GM12874 (cell line): ENCODE data around the gene CHCHD4.

Experiments
- CTCF ChIP-seq: IDR thresholded peaks from 2 replicates; pipeline ENCODE4 v1.5.1; 2011; ENCODE audit warnings: low read depth, mild to moderate bottlenecking, control low read depth, low read length, moderate library complexity; ENCODE audit not compliant: insufficient read depth

Gene CHCHD4

GRCh38 chr3:14124615-14125192 is at the start of gene CHCHD4, which contains the start of gene TMEM43:
CHCHD4 (minus strand) TSS chr3:14124870; CDS start chr3:14124676, 194 bp downstream.
TMEM43 (plus strand) TSS chr3:14125052; CDS start chr3:14125194, 142 bp downstream.
- no peak for TF ChIP-seq CTCF

- TF ChIP-seq CTCF: no peak
Measured at GRCh38 chr3:14172496-14172895, 47.8 kb upstream of the CHCHD4 start.

- no peak for TF ChIP-seq CTCF
Measured at GRCh38 chr3:14170531-14171159, 46.0 kb upstream of the CHCHD4 start.

GRCh38 chr3:14169871-14170270 is 45.2 kb upstream of the CHCHD4 start:
- TF ChIP-seq CTCF: no peak

GRCh38 chr3:14169435-14169834 is 44.8 kb upstream of the CHCHD4 start:
- no peak for TF ChIP-seq CTCF

- no peak for TF ChIP-seq CTCF
Measured at GRCh38 chr3:14166877-14167603, 42.4 kb upstream of the CHCHD4 start.

- no peak for TF ChIP-seq CTCF
Measured at GRCh38 chr3:14162178-14162577, 37.5 kb upstream of the CHCHD4 start.
